Uterine smooth muscle cell (primary cell): ENCODE measurements around the gene LANCL2. TPM values are rescaled to one million over a fixed set of nuclear protein-coding genes. Genes with fewer than 3 reads are reported as not detected.

ENCODE experiments used
- total RNA-seq: library from RNA; depleted of rRNA; stranded (reverse); fragments of >200 nt; gene quantifications from 2 replicates; pipeline ENCODE4 v1.2.3, GENCODE V29; 2014

Gene LANCL2, protein sequence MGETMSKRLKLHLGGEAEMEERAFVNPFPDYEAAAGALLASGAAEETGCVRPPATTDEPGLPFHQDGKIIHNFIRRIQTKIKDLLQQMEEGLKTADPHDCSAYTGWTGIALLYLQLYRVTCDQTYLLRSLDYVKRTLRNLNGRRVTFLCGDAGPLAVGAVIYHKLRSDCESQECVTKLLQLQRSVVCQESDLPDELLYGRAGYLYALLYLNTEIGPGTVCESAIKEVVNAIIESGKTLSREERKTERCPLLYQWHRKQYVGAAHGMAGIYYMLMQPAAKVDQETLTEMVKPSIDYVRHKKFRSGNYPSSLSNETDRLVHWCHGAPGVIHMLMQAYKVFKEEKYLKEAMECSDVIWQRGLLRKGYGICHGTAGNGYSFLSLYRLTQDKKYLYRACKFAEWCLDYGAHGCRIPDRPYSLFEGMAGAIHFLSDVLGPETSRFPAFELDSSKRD
- 20.0 and 27.6 TPM in 2 replicates for total RNA-seq

DNA sequence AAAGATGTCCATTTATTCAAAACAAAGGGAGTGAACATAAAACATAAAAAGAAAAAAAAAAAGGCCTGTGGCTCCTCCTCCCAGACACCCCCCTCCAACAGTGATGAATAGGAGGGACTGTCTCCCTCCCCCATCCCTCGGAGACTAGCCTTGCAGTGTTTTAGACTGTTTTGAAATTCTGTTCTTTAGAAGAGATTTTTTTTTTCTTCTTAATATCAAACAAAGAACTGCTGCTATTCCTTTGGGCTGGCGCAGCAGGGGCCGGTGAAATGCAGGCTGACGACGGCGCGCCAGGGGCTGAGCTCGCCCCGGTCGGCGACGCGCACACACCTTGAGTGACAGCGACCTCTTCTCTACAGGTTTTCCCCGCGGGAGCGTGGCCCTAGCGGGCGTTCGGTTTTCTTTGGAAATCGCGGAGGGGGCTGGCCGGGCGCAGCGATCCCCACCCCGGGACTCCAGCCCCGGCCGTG is at the start of gene LANCL2:
Gene LANCL2, plus strand, starts transcription at position 133 of the 470 bp plus-strand sequence. CDS start 689 bp downstream, outside the sequence.

Other genes with a start within 250 kb of the LANCL2 start
- gene VOPP1, start 207.2 kb downstream of the LANCL2 start, total RNA-seq: 93.7 and 104 TPM in 2 replicates